SK-N-SH treated with all-trans-retinoic acid at 6 μM for 48 hours (cell line): ENCODE results near the gene ELMO1.

Source experiments
- ESRRG ChIP-seq: fragments of 250-450 bp; sonication (Bioruptor Pico); IDR thresholded peaks from 2 replicates; pipeline ENCODE4 v1.6.1; 2021; ENCODE audit warnings: mild to moderate bottlenecking
- ISL1 ChIP-seq: fragments of 250-450 bp; sonication (Bioruptor Pico); IDR thresholded peaks from 2 replicates; pipeline ENCODE4 v2.1.2; 2022; ENCODE audit warnings: mild to moderate bottlenecking, moderate library complexity
- OSR1 ChIP-seq: fragments of 250-450 bp; sonication (Bioruptor Pico); IDR thresholded peaks from 2 replicates; pipeline ENCODE4 v1.8.0; 2022; ENCODE audit warnings: moderate library complexity, mild to moderate bottlenecking, inconsistent platforms
- PPARA ChIP-seq: fragments of 250-450 bp; sonication (Bioruptor Pico); IDR thresholded peaks from 2 replicates; pipeline ENCODE4 v1.5.0; 2020; ENCODE audit warnings: mild to moderate bottlenecking, borderline replicate concordance
- RARB ChIP-seq: fragments of 250-450 bp; sonication (Bioruptor Pico); IDR thresholded peaks from 2 replicates; pipeline ENCODE4 v1.8.0; 2021; ENCODE audit warnings: mild to moderate bottlenecking, moderate library complexity
- TOX ChIP-seq: fragments of 250-450 bp; sonication (Bioruptor Pico); IDR thresholded peaks from 2 replicates; pipeline ENCODE4 v1.8.0; 2021; ENCODE audit warnings: mild to moderate bottlenecking, moderate library complexity, borderline replicate concordance
- ZFP3 ChIP-seq: fragments of 250-450 bp; sonication (Bioruptor Pico); IDR thresholded peaks from 2 replicates; pipeline ENCODE4 v1.5.0; 2020; ENCODE audit warnings: mild to moderate bottlenecking, moderate library complexity
- ZFP30 ChIP-seq: fragments of 450-650 bp; formaldehyde crosslinking; IDR thresholded peaks from 2 replicates; pipeline ENCODE4 v1.5.0; 2022; ENCODE audit warnings: mild to moderate bottlenecking, moderate library complexity
- ZNF70 ChIP-seq: fragments of 450-650 bp; formaldehyde crosslinking; IDR thresholded peaks from 2 replicates; pipeline ENCODE4 v1.5.0; 2020; ENCODE audit warnings: mild to moderate bottlenecking, moderate library complexity
- ZNF8 ChIP-seq: fragments of 450-650 bp; formaldehyde crosslinking; IDR thresholded peaks from 2 replicates; pipeline ENCODE4 v1.5.0; 2020; ENCODE audit warnings: mild to moderate bottlenecking, moderate library complexity
- TF ChIP-seq, protein P1 (sequence below): fragments of 250-450 bp; sonication (Bioruptor Pico); IDR thresholded peaks from 2 replicates; pipeline ENCODE4 v1.5.0; 2020; ENCODE audit warnings: mild to moderate bottlenecking, moderate library complexity

DNA sequence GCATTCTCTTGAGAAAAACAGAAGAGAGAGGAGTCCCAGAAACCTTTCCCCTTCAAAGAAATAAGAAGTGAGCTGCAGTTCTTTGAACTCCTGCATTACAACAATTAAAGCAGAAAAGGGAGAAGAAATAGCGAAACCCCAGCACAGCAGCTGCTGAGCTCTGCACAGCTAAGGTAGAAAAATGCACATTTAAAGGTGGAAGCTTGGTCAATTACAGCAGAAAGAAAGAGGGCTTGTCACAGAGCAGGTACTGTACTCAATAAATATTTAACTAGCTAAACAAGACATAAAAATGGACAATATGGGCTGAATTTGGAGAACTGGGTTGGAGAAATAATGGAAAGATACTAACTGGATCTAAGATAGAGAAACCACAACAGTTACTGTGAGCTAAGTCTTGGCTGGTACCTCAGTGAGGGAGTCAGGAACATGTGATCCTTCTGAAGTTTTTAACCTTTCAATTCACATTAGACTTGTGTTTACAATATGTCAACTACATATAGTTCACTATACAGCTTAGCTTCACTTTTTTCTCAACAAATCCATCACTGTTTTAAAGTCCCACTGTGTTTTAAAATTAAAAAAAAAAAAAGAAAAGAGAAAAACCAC, 332.5 kb downstream of the ELMO1 start:
- TF ChIP-seq ZFP3 (CRISPR knock-in tag) = no peak
- no peak for TF ChIP-seq ESRRG (CRISPR knock-in tag)
- no peak for TF ChIP-seq RARB (CRISPR knock-in tag)
- no peak for TF ChIP-seq ZFP30
- TF ChIP-seq OSR1 (CRISPR knock-in tag) = no peak
- TF ChIP-seq ISL1 = no peak
- TF ChIP-seq ZNF8 (CRISPR knock-in tag) = no peak
- TF ChIP-seq PPARA (CRISPR knock-in tag) = no peak
- TF ChIP-seq TOX (CRISPR knock-in tag) = no peak
- TF ChIP-seq, protein P1, sequence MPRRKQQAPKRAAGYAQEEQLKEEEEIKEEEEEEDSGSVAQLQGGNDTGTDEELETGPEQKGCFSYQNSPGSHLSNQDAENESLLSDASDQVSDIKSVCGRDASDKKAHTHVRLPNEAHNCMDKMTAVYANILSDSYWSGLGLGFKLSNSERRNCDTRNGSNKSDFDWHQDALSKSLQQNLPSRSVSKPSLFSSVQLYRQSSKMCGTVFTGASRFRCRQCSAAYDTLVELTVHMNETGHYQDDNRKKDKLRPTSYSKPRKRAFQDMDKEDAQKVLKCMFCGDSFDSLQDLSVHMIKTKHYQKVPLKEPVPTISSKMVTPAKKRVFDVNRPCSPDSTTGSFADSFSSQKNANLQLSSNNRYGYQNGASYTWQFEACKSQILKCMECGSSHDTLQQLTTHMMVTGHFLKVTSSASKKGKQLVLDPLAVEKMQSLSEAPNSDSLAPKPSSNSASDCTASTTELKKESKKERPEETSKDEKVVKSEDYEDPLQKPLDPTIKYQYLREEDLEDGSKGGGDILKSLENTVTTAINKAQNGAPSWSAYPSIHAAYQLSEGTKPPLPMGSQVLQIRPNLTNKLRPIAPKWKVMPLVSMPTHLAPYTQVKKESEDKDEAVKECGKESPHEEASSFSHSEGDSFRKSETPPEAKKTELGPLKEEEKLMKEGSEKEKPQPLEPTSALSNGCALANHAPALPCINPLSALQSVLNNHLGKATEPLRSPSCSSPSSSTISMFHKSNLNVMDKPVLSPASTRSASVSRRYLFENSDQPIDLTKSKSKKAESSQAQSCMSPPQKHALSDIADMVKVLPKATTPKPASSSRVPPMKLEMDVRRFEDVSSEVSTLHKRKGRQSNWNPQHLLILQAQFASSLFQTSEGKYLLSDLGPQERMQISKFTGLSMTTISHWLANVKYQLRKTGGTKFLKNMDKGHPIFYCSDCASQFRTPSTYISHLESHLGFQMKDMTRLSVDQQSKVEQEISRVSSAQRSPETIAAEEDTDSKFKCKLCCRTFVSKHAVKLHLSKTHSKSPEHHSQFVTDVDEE = no peak
- TF ChIP-seq ZNF70 (CRISPR knock-in tag) = no peak
